ENCODE measurements around the gene EPB42. TPM values are rescaled to one million over a fixed set of nuclear protein-coding genes. Genes with fewer than 3 reads are reported as not detected.
"Not testable (repeated sequence)": the region's sequence is repeated elsewhere in the genome, so short reads cannot be mapped to it uniquely, and the experiment has no call there.

Gene EPB42
- total and polyA plus RNA-seq, 4 donors: 0.60 TPM; not detected in 3

GRCh38 chr15:43168192-43169107 is 52.4 kb downstream of the EPB42 start:
- 6 to 16% methylated on average over 2 of the region's 2 CpGs for WGBS, 2 donors
- Histone ChIP-seq H3K4me1 (ENCODE audit: control insufficient read depth in 1 of 2, insufficient read depth in 2 of 2, low read length in 2 of 2) (peaks cover 0 to 4% of the 10 kb centered on the region in 2 donors), H3K27ac (ENCODE audit: low read depth in 1 of 2, low read length in 2 of 2) (peak overlapping the region in 1 of 2 donors; percentile 62), H3K27me3 (ENCODE audit: control insufficient read depth in 1 of 2, insufficient read depth in 2 of 2, low read length in 1 of 2) (no peaks in the 10 kb centered on the region), H3K9me3 (ENCODE audit: control insufficient read depth, low read length) (no peaks in the 10 kb centered on the region), H3K4me3 (ENCODE audit: low read length in 2 of 2) (no peak overlapping the region), H3K36me3 (ENCODE audit: control insufficient read depth in 1 of 2, insufficient read depth in 2 of 2, low read length in 1 of 2) (no peaks in the 10 kb centered on the region)
- intact Hi-C loops (cut with DNase I): no loop called here
- DNase-seq (no peak), ATAC-seq (ENCODE audit: low FRiP score) (no peak)

- ATAC-seq (ENCODE audit: low FRiP score); intact Hi-C loops (cut with DNase I); H3K9me3 ChIP-seq (ENCODE audit: control insufficient read depth, low read length); DNase-seq; H3K4me1 ChIP-seq (ENCODE audit: control insufficient read depth in 1 of 2, insufficient read depth in 2 of 2, low read length in 2 of 2); H3K27ac ChIP-seq (ENCODE audit: low read depth in 1 of 2, low read length in 2 of 2); H3K4me3 ChIP-seq (ENCODE audit: low read length in 2 of 2); H3K36me3 ChIP-seq (ENCODE audit: control insufficient read depth in 1 of 2, insufficient read depth in 2 of 2, low read length in 1 of 2); H3K27me3 ChIP-seq (ENCODE audit: control insufficient read depth in 1 of 2, insufficient read depth in 2 of 2, low read length in 1 of 2): not testable (repeated sequence)
- 97 to 98% methylated on average over 19 to 27 of the region's 28 CpGs for WGBS, 2 donors
These were observed 53.6 kb downstream of the EPB42 start for GRCh38 chr15:43167261-43167660.

GRCh38 chr15:43165801-43166325 is 55.0 kb downstream of the EPB42 start:
- Histone ChIP-seq H3K9me3 (ENCODE audit: control insufficient read depth, low read length) (no peaks in the 10 kb centered on the region), H3K4me1 (ENCODE audit: control insufficient read depth in 1 of 2, insufficient read depth in 2 of 2, low read length in 2 of 2) (peaks cover 0 to 4% of the 10 kb centered on the region in 2 donors), H3K27ac (ENCODE audit: low read depth in 1 of 2, low read length in 2 of 2) (no peak overlapping the region), H3K36me3 (ENCODE audit: control insufficient read depth in 1 of 2, insufficient read depth in 2 of 2, low read length in 1 of 2) (no peaks in the 10 kb centered on the region), H3K4me3 (ENCODE audit: low read length in 2 of 2) (no peak overlapping the region), H3K27me3 (ENCODE audit: control insufficient read depth in 1 of 2, insufficient read depth in 2 of 2, low read length in 1 of 2) (no peaks in the 10 kb centered on the region)
- intact Hi-C loops (cut with DNase I): no loop called here
- ATAC-seq (ENCODE audit: low FRiP score) (no peak), DNase-seq (no peak)
- 44 to 68% methylated on average over 1 to 2 of the region's 2 CpGs for WGBS, 2 donors

GRCh38 chr15:43153269-43153668 is 67.5 kb downstream of the EPB42 start:
- ATAC-seq (ENCODE audit: low FRiP score): no peak

GRCh38 chr15:43151688-43152087 is 69.1 kb downstream of the EPB42 start:
- Histone ChIP-seq H3K27ac (ENCODE audit: low read depth in 1 of 2, low read length in 2 of 2) (no peak overlapping the region), H3K4me3 (ENCODE audit: low read length in 2 of 2) (no peak overlapping the region), H3K27me3 (ENCODE audit: control insufficient read depth in 1 of 2, insufficient read depth in 2 of 2, low read length in 1 of 2) (no peaks in the 10 kb centered on the region), H3K36me3 (ENCODE audit: control insufficient read depth in 1 of 2, insufficient read depth in 2 of 2, low read length in 1 of 2) (peaks cover 0 to 3% of the 10 kb centered on the region in 2 donors), H3K4me1 (ENCODE audit: control insufficient read depth in 1 of 2, insufficient read depth in 2 of 2, low read length in 2 of 2) (no peaks in the 10 kb centered on the region), H3K9me3 (ENCODE audit: control insufficient read depth, low read length) (no peaks in the 10 kb centered on the region)
- no peak for DNase-seq
- intact Hi-C loops (cut with DNase I): no loop called here
- ATAC-seq (ENCODE audit: low FRiP score): no peak
- 95% methylated on average over 2 of the region's 2 CpGs for WGBS, 2 donors

More at GRCh38 chr15:43153269-43153668, 67.5 kb downstream of the EPB42 start:
- Histone ChIP-seq H3K9me3 (ENCODE audit: control insufficient read depth, low read length) (no peaks in the 10 kb centered on the region), H3K27me3 (ENCODE audit: control insufficient read depth in 1 of 2, insufficient read depth in 2 of 2, low read length in 1 of 2) (no peaks in the 10 kb centered on the region), H3K4me3 (ENCODE audit: low read length in 2 of 2) (no peak overlapping the region), H3K27ac (ENCODE audit: low read depth in 1 of 2, low read length in 2 of 2) (no peak overlapping the region), H3K4me1 (ENCODE audit: control insufficient read depth in 1 of 2, insufficient read depth in 2 of 2, low read length in 2 of 2) (no peaks in the 10 kb centered on the region), H3K36me3 (ENCODE audit: control insufficient read depth in 1 of 2, insufficient read depth in 2 of 2, low read length in 1 of 2) (peaks cover 0 to 3% of the 10 kb centered on the region in 2 donors)
- no peak for DNase-seq
- intact Hi-C loops (cut with DNase I): no loop called here

- Histone ChIP-seq H3K27me3 (ENCODE audit: control insufficient read depth in 1 of 2, insufficient read depth in 2 of 2, low read length in 1 of 2) (no peaks in the 10 kb centered on the region), H3K36me3 (ENCODE audit: control insufficient read depth in 1 of 2, insufficient read depth in 2 of 2, low read length in 1 of 2) (peaks cover 0 to 3% of the 10 kb centered on the region in 2 donors), H3K4me3 (ENCODE audit: low read length in 2 of 2) (no peak overlapping the region), H3K9me3 (ENCODE audit: control insufficient read depth, low read length) (no peaks in the 10 kb centered on the region), H3K27ac (ENCODE audit: low read depth in 1 of 2, low read length in 2 of 2) (no peak overlapping the region), H3K4me1 (ENCODE audit: control insufficient read depth in 1 of 2, insufficient read depth in 2 of 2, low read length in 2 of 2) (peaks cover 0 to 1% of the 10 kb centered on the region in 2 donors)
- ATAC-seq (ENCODE audit: low FRiP score) (no peak), DNase-seq (no peak)
- 88 to 91% methylated on average over 5 of the region's 5 CpGs for WGBS, 2 donors
- intact Hi-C loops (cut with DNase I): no loop called here
These were observed 70.5 kb downstream of the EPB42 start for GRCh38 chr15:43150191-43150929.

Other genes starting within 250 kb of the EPB42 start
- gene UBR1, start 115.0 kb downstream of the EPB42 start, total RNA-seq: 10 to 100 TPM; 40.6 to 43.7 TPM
- gene UBR1, start 115.0 kb downstream of the EPB42 start, polyA plus RNA-seq: 1 to 10 TPM; 4.0 to 9.3 TPM
- 10 to 100 TPM; 24.1 to 24.5 TPM for gene TMEM62, start 87.4 kb downstream of the EPB42 start, total RNA-seq
- gene TMEM62, start 87.4 kb downstream of the EPB42 start, polyA plus RNA-seq: 10 to 100 TPM; 13.8 to 28.9 TPM
- 10 to 100 TPM; 60.7 to 68.7 TPM for gene CCNDBP1, start 35.6 kb downstream of the EPB42 start, total RNA-seq
- 10 to 100 TPM; 82.8 to 90.3 TPM for gene CCNDBP1, start 35.6 kb downstream of the EPB42 start, polyA plus RNA-seq
- gene TGM5, start 45.9 kb upstream of the EPB42 start, total RNA-seq: under 1 TPM in 1 of 2 donors, not detected in 1; 0.84 TPM
- gene TGM5, start 45.9 kb upstream of the EPB42 start, polyA plus RNA-seq: not detected
- gene TGM7, start 81.2 kb upstream of the EPB42 start, total RNA-seq: not detected
- not detected for gene TGM7, start 81.2 kb upstream of the EPB42 start, polyA plus RNA-seq
- 1 to 10 TPM; 7.5 to 9.2 TPM for gene LCMT2, start 109.6 kb upstream of the EPB42 start, total RNA-seq
- gene LCMT2, start 109.6 kb upstream of the EPB42 start, polyA plus RNA-seq: 1 to 10 TPM; 1.3 to 4.3 TPM
- gene ZSCAN29, start 150.0 kb upstream of the EPB42 start, total RNA-seq: 10 to 100 TPM; 20.3 to 21.7 TPM
- 1 to 10 TPM; 4.2 to 5.0 TPM for gene ZSCAN29, start 150.0 kb upstream of the EPB42 start, polyA plus RNA-seq
- 10 to 100 TPM; 14.6 to 16.3 TPM for gene TUBGCP4, start 150.1 kb upstream of the EPB42 start, total RNA-seq
- 1 to 10 TPM; 3.5 to 6.0 TPM for gene TUBGCP4, start 150.1 kb upstream of the EPB42 start, polyA plus RNA-seq